ENCODE measurements around the gene NEURL3.

- TF ChIP-seq CTCF (IDR thresholded peaks at IDR 0.05 in 8 of 11, conservative IDR thresholded peaks at IDR 0.05 in 3 of 11), result no peak
- no peak for TF ChIP-seq POLR2AphosphoS5 (IDR thresholded peaks at IDR 0.05)
Observed at GRCh38 chr2:96464061-96464460, 41.1 kb downstream of the NEURL3 start.
